HepG2 (cell line): Measurements from ENCODE around the gene SMARCD1. TPM values are rescaled to one million over a fixed set of nuclear protein-coding genes. Genes with fewer than 3 reads are reported as not detected.

ENCODE experiments used
- BRCA1 ChIP-seq: sonication (generic); formaldehyde crosslinking; IDR thresholded peaks from 2 replicates; pipeline ENCODE4 v1.4.0; 2020; ENCODE audit warnings: missing genetic modification reagents
- CBFB ChIP-seq: sonication (generic); formaldehyde crosslinking; IDR thresholded peaks from 2 replicates; pipeline ENCODE4 v1.4.0; 2020; ENCODE audit warnings: missing genetic modification reagents
- DNMT1 ChIP-seq: sonication (generic); formaldehyde crosslinking; IDR thresholded peaks from 2 replicates; pipeline ENCODE4 v1.5.1; 2020; ENCODE audit warnings: mild to moderate bottlenecking, missing genetic modification reagents
- ESRRA ChIP-seq: sonication (generic); formaldehyde crosslinking; IDR thresholded peaks from 2 replicates; pipeline ENCODE4 v1.5.1; 2020; ENCODE audit warnings: mild to moderate bottlenecking, low read depth, missing genetic modification reagents
- FOXK2 ChIP-seq: fragments of 450-650 bp; IDR thresholded peaks from 2 replicates; pipeline ENCODE4 v1.6.1; 2016
- GABPA ChIP-seq, 2 experiments: IDR thresholded peaks; 2 replicates each; pipeline ENCODE4 v1.6.1; 2011 to 2016; ENCODE audit warnings: low read depth in 2 of 2, low read length in 1 of 2, missing biosample characterization in 1 of 2, missing genetic modification characterization in 1 of 2
- GTF2F1 ChIP-seq: fragments of 150-350 bp; IDR thresholded peaks from 2 replicates; pipeline ENCODE4 v1.6.1; 2014; ENCODE audit warnings: low read length
- HNRNPL ChIP-seq: fragments of 200-400 bp; formaldehyde crosslinking; IDR thresholded peaks from 2 replicates; pipeline ENCODE4 v1.6.1; 2017; ENCODE audit warnings: mild to moderate bottlenecking, low read depth, low read length
- JARID2 ChIP-seq: sonication (generic); formaldehyde crosslinking; IDR thresholded peaks from 2 replicates; pipeline ENCODE4 v1.8.1; 2023; ENCODE audit warnings: missing genetic modification reagents, inconsistent platforms; ENCODE audit not compliant: insufficient replicate concordance
- JUNB ChIP-seq: sonication (generic); formaldehyde crosslinking; IDR thresholded peaks from 2 replicates; pipeline ENCODE4 v1.8.0; 2022; ENCODE audit warnings: missing genetic modification reagents, mild to moderate bottlenecking, borderline replicate concordance
- MED8 ChIP-seq: sonication (generic); formaldehyde crosslinking; IDR thresholded peaks from 2 replicates; pipeline ENCODE4 v1.8.1; 2023; ENCODE audit warnings: mild to moderate bottlenecking, missing genetic modification reagents; ENCODE audit not compliant: insufficient replicate concordance
- NFRKB ChIP-seq: fragments of 450-650 bp; IDR thresholded peaks from 2 replicates; pipeline ENCODE4 v1.6.1; 2017
- PHF8 ChIP-seq: sonication (generic); formaldehyde crosslinking; IDR thresholded peaks from 2 replicates; pipeline ENCODE4 v1.5.0; 2020; ENCODE audit warnings: missing genetic modification reagents
- PLRG1 ChIP-seq: fragments of 450-650 bp; conservative IDR thresholded peaks from 2 replicates; pipeline ENCODE4 v1.6.1; 2016
- SPEN ChIP-seq: sonication (generic); formaldehyde crosslinking; IDR thresholded peaks from 2 replicates; pipeline ENCODE4 v1.5.1; 2020; ENCODE audit warnings: low read depth, mild to moderate bottlenecking, missing genetic modification reagents
- STAT5B ChIP-seq: sonication (generic); formaldehyde crosslinking; IDR thresholded peaks from 2 replicates; pipeline ENCODE4 v1.4.0; 2020; ENCODE audit warnings: missing genetic modification reagents
- ZBTB7B ChIP-seq: sonication (generic); formaldehyde crosslinking; IDR thresholded peaks from 2 replicates; pipeline ENCODE4 v1.4.0; 2020; ENCODE audit warnings: missing genetic modification reagents
- ZNF256 ChIP-seq: sonication (generic); formaldehyde crosslinking; conservative IDR thresholded peaks from 2 replicates; pipeline ENCODE4 v1.4.0; 2020; ENCODE audit warnings: missing genetic modification reagents
- ZNF781 ChIP-seq: sonication (generic); formaldehyde crosslinking; IDR thresholded peaks from 2 replicates; pipeline ENCODE4 v1.5.1; 2020; ENCODE audit warnings: borderline replicate concordance, mild to moderate bottlenecking, missing genetic modification reagents; ENCODE audit errors: not compliant biosample characterization
- ZSCAN22 ChIP-seq: sonication (generic); formaldehyde crosslinking; IDR thresholded peaks from 2 replicates; pipeline ENCODE4 v1.4.0; 2020; ENCODE audit warnings: mild to moderate bottlenecking, missing genetic modification reagents
- polyA plus RNA-seq, 8 experiments: library from polyadenylated mRNA; depleted of rRNA in 3 of 8; stranded (reverse) in 7 of 8; unstranded in 1 of 8; fragments of >200 nt; fragmentation: Illumina TruSeq in 4 of 8; extraction: Trizol in 4 of 8; gene quantifications; 2 replicates each; pipeline versions ENCODE4 v1.2.1 to v1.2.3, GENCODE V29; 2011 to 2016; ENCODE audit warnings: low read depth in 4 of 8, missing spikeins in 1 of 8, mixed read lengths in 1 of 8; ENCODE audit not compliant: insufficient read depth in 1 of 8
- total RNA-seq, 5 experiments: library from RNA; depleted of rRNA; stranded (reverse); fragments of >200 nt; fragmentation: Illumina TruSeq; extraction: Trizol; gene quantifications; 2 replicates each; pipeline ENCODE4 v1.2.3, GENCODE V29; 2016; ENCODE audit warnings: low read depth in 1 of 5
- TF ChIP-seq, protein P1 (sequence below): sonication (generic); formaldehyde crosslinking; IDR thresholded peaks from 2 replicates; pipeline ENCODE4 v1.8.0; 2022; ENCODE audit warnings: low read depth, missing genetic modification reagents
- TF ChIP-seq, protein P2 (sequence below): sonication (generic); formaldehyde crosslinking; IDR thresholded peaks from 2 replicates; pipeline ENCODE4 v1.4.0; 2020; ENCODE audit warnings: mild to moderate bottlenecking, missing genetic modification reagents, borderline replicate concordance
- TF ChIP-seq, protein P3 (sequence below): sonication (generic); formaldehyde crosslinking; IDR thresholded peaks from 2 replicates; pipeline ENCODE4 v1.5.1; 2020; ENCODE audit warnings: missing genetic modification reagents, mild to moderate bottlenecking, borderline replicate concordance

The SMARCD1 gene
- total and polyA plus RNA-seq, 2 of the 13 experiments (the other 11 are each of a cell fraction or from before 2014, with no cell fraction given): 51.7 to 54.6 TPM

DNA sequence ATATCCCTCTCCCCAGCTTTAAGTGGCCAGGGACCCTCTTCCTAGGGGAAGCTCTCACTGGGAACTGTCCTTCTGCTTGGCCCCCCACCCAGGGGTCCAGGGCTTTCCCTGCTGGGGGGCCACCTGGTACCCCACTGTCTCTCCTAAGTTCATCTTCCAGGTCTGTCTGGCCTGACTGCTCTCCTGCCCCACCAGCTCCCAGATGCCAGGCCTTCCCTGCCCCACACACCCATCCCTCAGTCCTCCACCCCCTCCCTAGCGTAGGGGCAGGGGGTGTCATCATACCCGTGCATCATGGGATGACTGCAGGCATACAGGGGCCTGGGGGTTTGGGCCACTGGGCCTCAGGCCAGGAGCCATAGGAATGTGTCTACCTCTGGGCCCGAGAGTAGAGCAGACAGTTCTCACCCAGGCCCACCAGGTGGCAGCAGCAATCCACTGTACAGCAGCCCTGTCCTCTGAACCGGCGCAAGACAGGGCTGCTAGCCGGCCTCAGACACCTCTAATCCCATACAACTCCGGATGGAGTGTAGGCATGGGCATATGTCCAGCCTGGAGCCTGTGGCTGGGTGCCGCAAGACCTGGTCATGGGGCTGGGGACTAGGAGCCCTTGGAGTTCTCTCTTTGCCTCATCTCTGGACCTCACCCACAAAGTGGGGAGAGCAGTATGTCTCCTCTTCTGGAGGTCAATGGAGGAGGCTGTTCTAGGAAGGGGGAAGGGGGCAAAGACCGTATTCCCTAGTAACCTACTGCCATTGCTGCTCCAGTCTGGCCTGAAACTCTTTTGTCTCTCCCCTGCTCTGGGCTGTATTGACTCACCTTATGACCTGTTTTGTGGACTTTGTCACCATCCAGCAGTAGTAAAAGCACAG is 10.0 kb upstream of the SMARCD1 start (continued):
- TF ChIP-seq, protein P1, sequence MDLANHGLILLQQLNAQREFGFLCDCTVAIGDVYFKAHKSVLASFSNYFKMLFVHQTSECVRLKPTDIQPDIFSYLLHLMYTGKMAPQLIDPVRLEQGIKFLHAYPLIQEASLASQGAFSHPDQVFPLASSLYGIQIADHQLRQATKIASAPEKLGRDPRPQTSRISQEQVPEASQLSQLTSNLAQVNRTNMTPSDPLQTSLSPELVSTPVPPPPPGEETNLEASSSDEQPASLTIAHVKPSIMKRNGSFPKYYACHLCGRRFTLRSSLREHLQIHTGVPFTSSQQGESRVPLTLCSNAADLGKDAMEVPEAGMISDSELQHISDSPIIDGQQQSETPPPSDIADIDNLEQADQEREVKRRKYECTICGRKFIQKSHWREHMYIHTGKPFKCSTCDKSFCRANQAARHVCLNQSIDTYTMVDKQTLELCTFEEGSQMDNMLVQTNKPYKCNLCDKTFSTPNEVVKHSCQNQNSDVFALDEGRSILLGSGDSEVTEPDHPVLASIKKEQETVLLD (CRISPR knock-in tag): no peak
- TF ChIP-seq, protein P2, sequence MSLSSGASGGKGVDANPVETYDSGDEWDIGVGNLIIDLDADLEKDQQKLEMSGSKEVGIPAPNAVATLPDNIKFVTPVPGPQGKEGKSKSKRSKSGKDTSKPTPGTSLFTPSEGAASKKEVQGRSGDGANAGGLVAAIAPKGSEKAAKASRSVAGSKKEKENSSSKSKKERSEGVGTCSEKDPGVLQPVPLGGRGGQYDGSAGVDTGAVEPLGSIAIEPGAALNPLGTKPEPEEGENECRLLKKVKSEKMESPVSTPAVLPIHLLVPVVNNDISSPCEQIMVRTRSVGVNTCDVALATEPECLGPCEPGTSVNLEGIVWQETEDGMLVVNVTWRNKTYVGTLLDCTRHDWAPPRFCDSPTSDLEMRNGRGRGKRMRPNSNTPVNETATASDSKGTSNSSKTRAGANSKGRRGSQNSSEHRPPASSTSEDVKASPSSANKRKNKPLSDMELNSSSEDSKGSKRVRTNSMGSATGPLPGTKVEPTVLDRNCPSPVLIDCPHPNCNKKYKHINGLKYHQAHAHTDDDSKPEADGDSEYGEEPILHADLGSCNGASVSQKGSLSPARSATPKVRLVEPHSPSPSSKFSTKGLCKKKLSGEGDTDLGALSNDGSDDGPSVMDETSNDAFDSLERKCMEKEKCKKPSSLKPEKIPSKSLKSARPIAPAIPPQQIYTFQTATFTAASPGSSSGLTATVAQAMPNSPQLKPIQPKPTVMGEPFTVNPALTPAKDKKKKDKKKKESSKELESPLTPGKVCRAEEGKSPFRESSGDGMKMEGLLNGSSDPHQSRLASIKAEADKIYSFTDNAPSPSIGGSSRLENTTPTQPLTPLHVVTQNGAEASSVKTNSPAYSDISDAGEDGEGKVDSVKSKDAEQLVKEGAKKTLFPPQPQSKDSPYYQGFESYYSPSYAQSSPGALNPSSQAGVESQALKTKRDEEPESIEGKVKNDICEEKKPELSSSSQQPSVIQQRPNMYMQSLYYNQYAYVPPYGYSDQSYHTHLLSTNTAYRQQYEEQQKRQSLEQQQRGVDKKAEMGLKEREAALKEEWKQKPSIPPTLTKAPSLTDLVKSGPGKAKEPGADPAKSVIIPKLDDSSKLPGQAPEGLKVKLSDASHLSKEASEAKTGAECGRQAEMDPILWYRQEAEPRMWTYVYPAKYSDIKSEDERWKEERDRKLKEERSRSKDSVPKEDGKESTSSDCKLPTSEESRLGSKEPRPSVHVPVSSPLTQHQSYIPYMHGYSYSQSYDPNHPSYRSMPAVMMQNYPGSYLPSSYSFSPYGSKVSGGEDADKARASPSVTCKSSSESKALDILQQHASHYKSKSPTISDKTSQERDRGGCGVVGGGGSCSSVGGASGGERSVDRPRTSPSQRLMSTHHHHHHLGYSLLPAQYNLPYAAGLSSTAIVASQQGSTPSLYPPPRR: no peak
- peak; percentile 33 for TF ChIP-seq ZNF781 (CRISPR knock-in tag)
- no peak for TF ChIP-seq GABPA (IDR thresholded peaks at IDR 0.05; ENCODE audit: low read depth, low read length)
- 0 out of 2 replicates have a peak, but pooled peaks have one; percentile 29 for TF ChIP-seq GABPA (CRISPR knock-in tag; IDR thresholded peaks at IDR 0.05; ENCODE audit: low read depth)
- TF ChIP-seq HNRNPL: no peak
- 0 out of 2 replicates have a peak, but pooled peaks have one; percentile 19 for TF ChIP-seq DNMT1 (CRISPR knock-in tag)
- TF ChIP-seq, protein P3, sequence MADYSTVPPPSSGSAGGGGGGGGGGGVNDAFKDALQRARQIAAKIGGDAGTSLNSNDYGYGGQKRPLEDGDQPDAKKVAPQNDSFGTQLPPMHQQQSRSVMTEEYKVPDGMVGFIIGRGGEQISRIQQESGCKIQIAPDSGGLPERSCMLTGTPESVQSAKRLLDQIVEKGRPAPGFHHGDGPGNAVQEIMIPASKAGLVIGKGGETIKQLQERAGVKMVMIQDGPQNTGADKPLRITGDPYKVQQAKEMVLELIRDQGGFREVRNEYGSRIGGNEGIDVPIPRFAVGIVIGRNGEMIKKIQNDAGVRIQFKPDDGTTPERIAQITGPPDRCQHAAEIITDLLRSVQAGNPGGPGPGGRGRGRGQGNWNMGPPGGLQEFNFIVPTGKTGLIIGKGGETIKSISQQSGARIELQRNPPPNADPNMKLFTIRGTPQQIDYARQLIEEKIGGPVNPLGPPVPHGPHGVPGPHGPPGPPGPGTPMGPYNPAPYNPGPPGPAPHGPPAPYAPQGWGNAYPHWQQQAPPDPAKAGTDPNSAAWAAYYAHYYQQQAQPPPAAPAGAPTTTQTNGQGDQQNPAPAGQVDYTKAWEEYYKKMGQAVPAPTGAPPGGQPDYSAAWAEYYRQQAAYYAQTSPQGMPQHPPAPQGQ (CRISPR knock-in tag): no peak
- TF ChIP-seq JUNB: no peak
- TF ChIP-seq FOXK2: no peak
- no peak for TF ChIP-seq STAT5B
- TF ChIP-seq CBFB (CRISPR knock-in tag): no peak
- no peak for TF ChIP-seq ZBTB7B (CRISPR knock-in tag)
- TF ChIP-seq MED8: no peak
- 0 out of 2 replicates have a peak, but pooled peaks have one; percentile 36 for TF ChIP-seq ZNF256 (CRISPR knock-in tag)
- TF ChIP-seq NFRKB: no peak
- no peak for TF ChIP-seq PLRG1
- no peak for TF ChIP-seq JARID2 (CRISPR knock-in tag)
- no peak for TF ChIP-seq ZSCAN22
- TF ChIP-seq PHF8 (CRISPR knock-in tag): no peak
- peak; percentile 64 for TF ChIP-seq ESRRA (CRISPR knock-in tag)
- no peak for TF ChIP-seq BRCA1 (CRISPR knock-in tag)
- TF ChIP-seq SPEN: no peak
- no peak for TF ChIP-seq GTF2F1
